HCT116 (cell line): ENCODE results near the gene TAS2R7.

Experiments used
- ELF1 ChIP-seq: IDR thresholded peaks from 2 replicates; pipeline ENCODE4 v1.6.1; 2012; ENCODE audit warnings: low read depth, borderline replicate concordance
- EZH2 ChIP-seq: fragments of 200-600 bp; sonication (generic); IDR thresholded peaks from 2 replicates; pipeline ENCODE4 v1.6.1; 2017; ENCODE audit warnings: antibody characterized with exemption, mixed run types
- POLR2AphosphoS5 ChIP-seq: IDR thresholded peaks from 2 replicates; pipeline ENCODE4 v1.6.1; 2011; ENCODE audit warnings: mild to moderate bottlenecking, low read depth, low read length, moderate library complexity
- RAD21 ChIP-seq: IDR thresholded peaks from 2 replicates; pipeline ENCODE4 v1.6.1; 2012; ENCODE audit warnings: low read depth, mild to moderate bottlenecking
- SIN3A ChIP-seq: IDR thresholded peaks from 2 replicates; pipeline ENCODE4 v1.6.1; 2012; ENCODE audit warnings: low read depth
- TCF7L2 ChIP-seq: IDR thresholded peaks from 2 replicates; pipeline ENCODE4 v1.7.0; 2011; ENCODE audit warnings: borderline replicate concordance, inconsistent platforms; ENCODE audit not compliant: insufficient read depth, insufficient read length; ENCODE audit errors: extremely low read depth
- TF ChIP-seq, protein P1 (sequence below), 3 experiments: fragments of 200-600 bp in 1 of 3; sonication (generic) in 1 of 3; IDR thresholded peaks in 2 of 3; conservative IDR thresholded peaks in 1 of 3; 2 replicates each; pipeline ENCODE4 v1.5.1; 2012 to 2017; ENCODE audit warnings: low read depth in 2 of 3, low read length in 2 of 3, antibody characterized with exemption in 1 of 3, borderline replicate concordance in 1 of 3, control low read depth in 1 of 3, mild to moderate bottlenecking in 1 of 3, mixed read lengths in 1 of 3, mixed run types in 1 of 3, moderate library complexity in 1 of 3; ENCODE audit not compliant: insufficient read depth in 1 of 3
- TF ChIP-seq, protein P2 (sequence below): IDR thresholded peaks from 2 replicates; pipeline ENCODE4 v1.6.1; 2012; ENCODE audit warnings: low read depth

DNA sequence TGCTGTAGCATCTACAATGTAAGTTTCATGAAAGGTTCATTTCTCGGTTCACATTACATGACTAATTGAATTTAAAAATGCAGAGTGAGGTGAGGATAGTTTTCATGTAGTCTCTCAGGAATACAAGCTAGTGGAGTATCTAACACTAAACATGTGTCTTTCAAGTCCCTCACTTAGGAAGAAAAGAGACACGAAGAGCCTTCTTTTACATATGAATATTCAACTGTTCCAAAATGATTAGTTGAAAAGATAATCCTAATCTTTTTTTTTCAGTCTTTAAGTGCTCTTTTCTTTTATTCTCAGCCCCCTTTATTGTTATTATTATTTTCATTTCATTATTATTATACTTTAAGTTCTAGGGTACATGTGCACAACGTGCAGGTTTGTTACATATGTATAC is 36.0 kb upstream of the TAS2R7 start:
- TF ChIP-seq TCF7L2: no peak
- TF ChIP-seq, protein P1, sequence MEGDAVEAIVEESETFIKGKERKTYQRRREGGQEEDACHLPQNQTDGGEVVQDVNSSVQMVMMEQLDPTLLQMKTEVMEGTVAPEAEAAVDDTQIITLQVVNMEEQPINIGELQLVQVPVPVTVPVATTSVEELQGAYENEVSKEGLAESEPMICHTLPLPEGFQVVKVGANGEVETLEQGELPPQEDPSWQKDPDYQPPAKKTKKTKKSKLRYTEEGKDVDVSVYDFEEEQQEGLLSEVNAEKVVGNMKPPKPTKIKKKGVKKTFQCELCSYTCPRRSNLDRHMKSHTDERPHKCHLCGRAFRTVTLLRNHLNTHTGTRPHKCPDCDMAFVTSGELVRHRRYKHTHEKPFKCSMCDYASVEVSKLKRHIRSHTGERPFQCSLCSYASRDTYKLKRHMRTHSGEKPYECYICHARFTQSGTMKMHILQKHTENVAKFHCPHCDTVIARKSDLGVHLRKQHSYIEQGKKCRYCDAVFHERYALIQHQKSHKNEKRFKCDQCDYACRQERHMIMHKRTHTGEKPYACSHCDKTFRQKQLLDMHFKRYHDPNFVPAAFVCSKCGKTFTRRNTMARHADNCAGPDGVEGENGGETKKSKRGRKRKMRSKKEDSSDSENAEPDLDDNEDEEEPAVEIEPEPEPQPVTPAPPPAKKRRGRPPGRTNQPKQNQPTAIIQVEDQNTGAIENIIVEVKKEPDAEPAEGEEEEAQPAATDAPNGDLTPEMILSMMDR (IDR thresholded peaks at IDR 0.05 in 2 of 3, conservative IDR thresholded peaks at IDR 0.05 in 1 of 3; ENCODE audit: borderline replicate concordance in 1 of 3, insufficient read depth in 1 of 3, low read depth in 2 of 3, low read length in 2 of 3): no peak
- TF ChIP-seq, protein P2, sequence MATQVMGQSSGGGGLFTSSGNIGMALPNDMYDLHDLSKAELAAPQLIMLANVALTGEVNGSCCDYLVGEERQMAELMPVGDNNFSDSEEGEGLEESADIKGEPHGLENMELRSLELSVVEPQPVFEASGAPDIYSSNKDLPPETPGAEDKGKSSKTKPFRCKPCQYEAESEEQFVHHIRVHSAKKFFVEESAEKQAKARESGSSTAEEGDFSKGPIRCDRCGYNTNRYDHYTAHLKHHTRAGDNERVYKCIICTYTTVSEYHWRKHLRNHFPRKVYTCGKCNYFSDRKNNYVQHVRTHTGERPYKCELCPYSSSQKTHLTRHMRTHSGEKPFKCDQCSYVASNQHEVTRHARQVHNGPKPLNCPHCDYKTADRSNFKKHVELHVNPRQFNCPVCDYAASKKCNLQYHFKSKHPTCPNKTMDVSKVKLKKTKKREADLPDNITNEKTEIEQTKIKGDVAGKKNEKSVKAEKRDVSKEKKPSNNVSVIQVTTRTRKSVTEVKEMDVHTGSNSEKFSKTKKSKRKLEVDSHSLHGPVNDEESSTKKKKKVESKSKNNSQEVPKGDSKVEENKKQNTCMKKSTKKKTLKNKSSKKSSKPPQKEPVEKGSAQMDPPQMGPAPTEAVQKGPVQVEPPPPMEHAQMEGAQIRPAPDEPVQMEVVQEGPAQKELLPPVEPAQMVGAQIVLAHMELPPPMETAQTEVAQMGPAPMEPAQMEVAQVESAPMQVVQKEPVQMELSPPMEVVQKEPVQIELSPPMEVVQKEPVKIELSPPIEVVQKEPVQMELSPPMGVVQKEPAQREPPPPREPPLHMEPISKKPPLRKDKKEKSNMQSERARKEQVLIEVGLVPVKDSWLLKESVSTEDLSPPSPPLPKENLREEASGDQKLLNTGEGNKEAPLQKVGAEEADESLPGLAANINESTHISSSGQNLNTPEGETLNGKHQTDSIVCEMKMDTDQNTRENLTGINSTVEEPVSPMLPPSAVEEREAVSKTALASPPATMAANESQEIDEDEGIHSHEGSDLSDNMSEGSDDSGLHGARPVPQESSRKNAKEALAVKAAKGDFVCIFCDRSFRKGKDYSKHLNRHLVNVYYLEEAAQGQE: no peak
- no peak for TF ChIP-seq POLR2AphosphoS5
- no peak for TF ChIP-seq RAD21
- TF ChIP-seq EZH2: no peak
- no peak for TF ChIP-seq ELF1
- TF ChIP-seq SIN3A: no peak
